Kidney (tissue), 14 donors: ENCODE measurements around the gene NCOA7. TPM values are rescaled to one million over a fixed set of nuclear protein-coding genes. Genes with fewer than 3 reads are reported as not detected.

Experiments used
- DNase-seq, 5 donors: peaks; one replicate each; pipeline ENCODE4 v3.0.0-alpha.2; 2013 to 2020
- FAIRE-seq: peaks from 2 replicates; lab custom pipeline; 2012; peaks lifted over from hg19 to GRCh38; lab: Jason Lieb, UNC
- H3K27ac ChIP-seq, 2 donors: one replicate each; pipeline ENCODE4 v1.7.0; 2013; ENCODE audit warnings: low read depth in 2 of 2, low read length in 2 of 2, inconsistent platforms in 1 of 2
- H3K27me3 ChIP-seq: one replicate; pipeline ENCODE4 v1.7.1; 2013; ENCODE audit warnings: low read length, inconsistent platforms; ENCODE audit not compliant: control insufficient read depth, insufficient read depth
- H3K36me3 ChIP-seq, 3 donors: one replicate each; pipeline versions ENCODE4 v1.7.0 to v1.7.1; 2013; ENCODE audit warnings: low read length in 3 of 3, control low read depth in 1 of 3, inconsistent platforms in 1 of 3; ENCODE audit not compliant: insufficient read depth in 3 of 3, control insufficient read depth in 2 of 3
- H3K4me1 ChIP-seq, 3 donors: one replicate each; pipeline versions ENCODE4 v1.7.0 to v1.7.1; 2013; ENCODE audit warnings: low read length in 3 of 3, inconsistent platforms in 1 of 3, low read depth in 1 of 3; ENCODE audit not compliant: control insufficient read depth in 2 of 3, insufficient read depth in 2 of 3
- H3K4me3 ChIP-seq, 3 donors: one replicate each; pipeline versions ENCODE4 v1.7.0 to v1.8.1; 2013; ENCODE audit warnings: low read length in 3 of 3, control low read depth in 1 of 3, inconsistent platforms in 1 of 3
- H3K9ac ChIP-seq, 3 donors: one replicate each; pipeline versions ENCODE4 v1.7.0 to v1.7.1; 2013; ENCODE audit warnings: low read length in 3 of 3, control low read depth in 1 of 3, inconsistent platforms in 1 of 3
- H3K9me3 ChIP-seq, 3 donors: one replicate each; pipeline versions ENCODE4 v1.7.0 to v1.7.1; 2013; ENCODE audit warnings: low read length in 3 of 3, control low read depth in 1 of 3, inconsistent platforms in 1 of 3; ENCODE audit not compliant: control insufficient read depth in 2 of 3, insufficient read depth in 1 of 3
- CTCF ChIP-seq: IDR thresholded peaks from 3 replicates; pipeline ENCODE4 v1.5.1; 2012; ENCODE audit warnings: mild to moderate bottlenecking, moderate library complexity, borderline replicate concordance; ENCODE audit not compliant: insufficient read depth; ENCODE audit errors: extremely low read depth
- intact Hi-C: fragments of 100-400 bp; cut with DNase I; formaldehyde crosslinking; loops from one replicate; pipeline ENCODE4 v1.11.1; 2022
- polyA plus RNA-seq: library from polyadenylated mRNA; stranded (reverse); fragments of 350-450 nt; fragmentation: Illumina TruSeq; extraction: RNeasy Lipid Tissue Mini Kit (QIAGEN cat#74804); gene quantifications from one replicate; pipeline ENCODE4 v1.2.3, GENCODE V29; 2014; ENCODE audit warnings: low read depth, low replicate concordance; ENCODE audit not compliant: insufficient read depth
- total RNA-seq: library from RNA; stranded (reverse); fragmentation: NEBNext Ultra II Directional; extraction: Animal tissue kit (Norgen Biotek cat#: 25700); gene quantifications from one replicate; pipeline ENCODE4 v1.2.1, GENCODE V29; 2021
- donor health status: control.
- donor health status: control.
- donor health status: control.
- donor health status: control.
- donor health status: control.
- donor health status: DM: yes; HTN: yes; CAD: no.
- donor health status: Normal renal cell carcinoma (clear cell type).

Gene NCOA7
- total and polyA plus RNA-seq, 2 donors from 2014 or later = 21.0 to 135 TPM

GRCh38 chr6:125797886-125798444, 7.2 kb downstream of the NCOA7 start:
- Histone ChIP-seq H3K9me3 (no peaks in the 10 kb centered on the region), H3K4me3 (no peak overlapping the region), H3K9ac (no peak overlapping the region), H3K36me3 (no peaks in the 10 kb centered on the region), H3K27me3 (no peaks in the 10 kb centered on the region), H3K27ac (no peak overlapping the region), H3K4me1 (peaks cover 0 to 10% (median 0%) of the 10 kb centered on the region in 3 donors)
- intact Hi-C loops = loop anchor here (10.0 kb wide), 1 partner anchor 57 kb away; no protein-coding TSS in a partner anchor
- FAIRE-seq = no peak
- TF ChIP-seq CTCF = no peak
- no peak for DNase-seq

GRCh38 chr6:125798734-125799508, 8.2 kb downstream of the NCOA7 start:
- Histone ChIP-seq H3K27ac (no peak overlapping the region), H3K4me3 (no peak overlapping the region), H3K9me3 (no peaks in the 10 kb centered on the region), H3K4me1 (peaks cover 0 to 11% (median 0%) of the 10 kb centered on the region in 3 donors), H3K36me3 (no peaks in the 10 kb centered on the region), H3K9ac (no peak overlapping the region), H3K27me3 (no peaks in the 10 kb centered on the region)
- no peak for TF ChIP-seq CTCF
- DNase-seq (no peak), FAIRE-seq (no peak)
- intact Hi-C loops = loop anchor here (10.0 kb wide), 1 partner anchor 56 kb away; no protein-coding TSS in a partner anchor

- H3K27ac ChIP-seq = no peak overlapping the region
- H3K9ac ChIP-seq = no peak overlapping the region
- no peak for FAIRE-seq
- no peaks in the 10 kb centered on the region for H3K36me3 ChIP-seq
- H3K4me3 ChIP-seq = no peak overlapping the region
- no peaks in the 10 kb centered on the region for H3K9me3 ChIP-seq
- H3K27me3 ChIP-seq = no peaks in the 10 kb centered on the region
- no peak for DNase-seq
- intact Hi-C loops = no loop called here
- TF ChIP-seq CTCF = no peak
- H3K4me1 ChIP-seq = peaks cover 0 to 10% (median 2%) of the 10 kb centered on the region in 3 donors
These were observed 11.6 kb downstream of the NCOA7 start for GRCh38 chr6:125802383-125802782.
